ENCODE data around the gene ANGPTL7.

- TF ChIP-seq CTCF (IDR thresholded peaks at IDR 0.05; ENCODE audit: control extremely low read depth in 1 of 3, insufficient read depth in 1 of 3, low read depth in 1 of 3, low read length in 3 of 3) (no peak), CHD1 (IDR thresholded peaks at IDR 0.05; ENCODE audit: low read depth, low read length) (no peak)
These were observed 8.8 kb upstream of the ANGPTL7 start for GRCh38 chr1:11180342-11180744.

Data from H1 (cell line).